RWPE1 (cell line): ENCODE results near the gene EGFR.
"Not testable (repeated sequence)": the region's sequence is repeated elsewhere in the genome, so short reads cannot be mapped to it uniquely, and the experiment has no call there.

ENCODE experiments used
- CTCF ChIA-PET: fragments of 350-600 bp; sonication (Branson Sonifier 250); formaldehyde crosslinking; extraction: SDS; loops from one replicate; lab custom pipeline; 2021; lab: Yijun Ruan, JAX
- POLR2A ChIA-PET: fragments of 400-600 bp; formaldehyde crosslinking; extraction: SDS; loops from one replicate; lab custom pipeline; 2020; ENCODE audit warnings: antibody characterized with exemption; ENCODE audit not compliant: low non-redundant PET; lab: Yijun Ruan, JAX
- DNase-seq: peaks from one replicate; pipeline ENCODE4 v3.0.0; 2012; ENCODE audit warnings: low spot score
- H3K27ac ChIP-seq: fragments of 450-650 bp; 2 replicates; pipeline ENCODE4 v1.5.1; 2017
- TF ChIP-seq, protein P1 (sequence below): fragments of 450-650 bp; conservative IDR thresholded peaks from 2 replicates; pipeline ENCODE4 v1.5.1; 2017; ENCODE audit warnings: low read depth, mild to moderate bottlenecking

The EGFR gene

DNA sequence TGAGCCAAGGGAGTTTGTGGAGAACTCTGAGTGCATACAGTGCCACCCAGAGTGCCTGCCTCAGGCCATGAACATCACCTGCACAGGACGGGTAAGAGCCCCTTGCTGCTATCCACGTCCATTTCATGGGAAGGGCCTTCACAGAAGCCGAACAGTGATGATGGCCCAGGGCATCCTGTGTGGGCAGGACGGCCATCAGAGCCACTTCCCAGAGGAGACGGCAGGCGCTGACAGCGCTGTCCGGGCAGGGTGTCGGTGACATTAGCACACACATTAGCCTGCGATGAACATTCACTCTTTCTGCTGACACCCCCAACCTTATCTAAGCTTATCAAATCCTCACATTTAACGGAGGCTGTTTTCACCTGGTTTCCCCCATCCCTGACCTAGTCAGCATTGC is 144.9 kb downstream of the EGFR start:
- POLR2A ChIA-PET, result no interaction called here
- H3K27ac ChIP-seq, result 0 out of 2 replicates have a peak overlapping the region, but pooled peaks have one; percentile 20
- TF ChIP-seq, protein P1, sequence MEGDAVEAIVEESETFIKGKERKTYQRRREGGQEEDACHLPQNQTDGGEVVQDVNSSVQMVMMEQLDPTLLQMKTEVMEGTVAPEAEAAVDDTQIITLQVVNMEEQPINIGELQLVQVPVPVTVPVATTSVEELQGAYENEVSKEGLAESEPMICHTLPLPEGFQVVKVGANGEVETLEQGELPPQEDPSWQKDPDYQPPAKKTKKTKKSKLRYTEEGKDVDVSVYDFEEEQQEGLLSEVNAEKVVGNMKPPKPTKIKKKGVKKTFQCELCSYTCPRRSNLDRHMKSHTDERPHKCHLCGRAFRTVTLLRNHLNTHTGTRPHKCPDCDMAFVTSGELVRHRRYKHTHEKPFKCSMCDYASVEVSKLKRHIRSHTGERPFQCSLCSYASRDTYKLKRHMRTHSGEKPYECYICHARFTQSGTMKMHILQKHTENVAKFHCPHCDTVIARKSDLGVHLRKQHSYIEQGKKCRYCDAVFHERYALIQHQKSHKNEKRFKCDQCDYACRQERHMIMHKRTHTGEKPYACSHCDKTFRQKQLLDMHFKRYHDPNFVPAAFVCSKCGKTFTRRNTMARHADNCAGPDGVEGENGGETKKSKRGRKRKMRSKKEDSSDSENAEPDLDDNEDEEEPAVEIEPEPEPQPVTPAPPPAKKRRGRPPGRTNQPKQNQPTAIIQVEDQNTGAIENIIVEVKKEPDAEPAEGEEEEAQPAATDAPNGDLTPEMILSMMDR, result no peak
- CTCF ChIA-PET, result no interaction called here
- DNase-seq, result no peak

DNA sequence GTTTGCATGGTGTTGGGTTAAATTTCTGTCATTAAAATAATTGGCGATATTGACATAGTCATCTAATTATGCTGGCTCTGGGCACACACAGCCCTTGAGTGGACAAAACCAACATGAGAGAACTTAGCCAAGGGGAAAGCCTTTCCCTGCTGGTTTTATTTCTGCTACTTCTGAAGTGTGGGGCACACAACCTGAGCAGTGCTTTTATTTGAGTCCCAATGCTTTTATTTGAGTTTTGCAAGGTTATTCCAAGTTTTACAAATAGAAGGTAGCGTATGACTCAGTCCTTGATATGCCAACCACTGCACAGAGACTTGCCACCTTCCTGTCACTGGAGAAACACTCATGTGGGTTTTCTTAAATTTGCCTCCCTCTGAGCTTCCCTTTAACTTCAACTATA is 145.7 kb downstream of the EGFR start:
- TF ChIP-seq, protein P1, result no peak
- no peak for DNase-seq
- no peak overlapping the region for H3K27ac ChIP-seq
- ChIA-PET CTCF (interaction anchor here (0.7 kb wide), 1 partner anchor 58 kb away, joined by 3 read pairs; no protein-coding TSS in a partner anchor), POLR2A (no interaction called here)

DNA sequence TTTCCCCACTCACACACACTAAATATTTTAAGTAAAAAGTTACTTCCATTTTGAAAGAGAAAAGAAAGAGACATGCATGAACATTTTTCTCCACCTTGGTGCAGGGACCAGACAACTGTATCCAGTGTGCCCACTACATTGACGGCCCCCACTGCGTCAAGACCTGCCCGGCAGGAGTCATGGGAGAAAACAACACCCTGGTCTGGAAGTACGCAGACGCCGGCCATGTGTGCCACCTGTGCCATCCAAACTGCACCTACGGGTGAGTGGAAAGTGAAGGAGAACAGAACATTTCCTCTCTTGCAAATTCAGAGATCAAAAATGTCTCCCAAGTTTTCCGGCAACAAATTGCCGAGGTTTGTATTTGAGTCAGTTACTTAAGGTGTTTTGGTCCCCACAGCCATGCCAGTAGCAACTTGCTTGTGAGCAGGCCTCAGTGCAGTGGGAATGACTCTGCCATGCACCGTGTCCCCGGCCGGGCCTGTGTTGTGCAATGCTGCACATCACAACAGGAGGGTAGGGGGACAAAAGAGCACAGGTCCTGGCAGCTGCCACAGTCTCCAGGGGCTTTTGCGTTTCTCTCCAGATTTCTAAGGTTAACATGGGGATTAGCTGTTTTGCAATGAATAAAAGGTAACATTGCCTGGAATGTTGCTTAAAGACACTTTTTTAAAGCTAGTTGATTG is 146.5 kb downstream of the EGFR start:
- TF ChIP-seq, protein P1, result no peak
- CTCF ChIA-PET, result interaction anchor here (0.8 kb wide), 1 partner anchor 210 kb away, joined by 6 read pairs; no protein-coding TSS in a partner anchor
- H3K27ac ChIP-seq, result peak overlapping the region; percentile 32
- no peak for DNase-seq
- POLR2A ChIA-PET, result no interaction called here

DNA sequence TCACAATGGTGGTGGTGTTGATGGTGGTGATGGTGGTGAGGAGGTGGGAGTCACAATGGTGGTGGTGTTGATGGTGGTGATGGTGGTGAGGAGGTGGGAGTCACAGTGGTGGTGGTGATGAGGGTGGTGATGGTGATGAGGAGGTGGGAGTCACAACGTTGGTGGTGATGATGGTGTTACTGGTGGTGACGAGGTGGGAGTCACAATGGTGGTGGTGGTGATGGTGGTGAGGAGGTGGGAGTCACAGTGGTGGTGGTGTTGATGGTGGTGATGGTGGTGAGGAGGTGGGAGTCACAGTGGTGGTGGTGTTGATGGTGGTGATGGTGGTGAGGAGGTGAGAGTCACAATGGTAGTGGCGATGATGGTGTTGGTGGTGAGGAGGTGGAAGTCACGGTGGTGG is 148.5 kb downstream of the EGFR start:
- H3K27ac ChIP-seq, POLR2A ChIA-PET, DNase-seq, CTCF ChIA-PET: not testable (repeated sequence)

DNA sequence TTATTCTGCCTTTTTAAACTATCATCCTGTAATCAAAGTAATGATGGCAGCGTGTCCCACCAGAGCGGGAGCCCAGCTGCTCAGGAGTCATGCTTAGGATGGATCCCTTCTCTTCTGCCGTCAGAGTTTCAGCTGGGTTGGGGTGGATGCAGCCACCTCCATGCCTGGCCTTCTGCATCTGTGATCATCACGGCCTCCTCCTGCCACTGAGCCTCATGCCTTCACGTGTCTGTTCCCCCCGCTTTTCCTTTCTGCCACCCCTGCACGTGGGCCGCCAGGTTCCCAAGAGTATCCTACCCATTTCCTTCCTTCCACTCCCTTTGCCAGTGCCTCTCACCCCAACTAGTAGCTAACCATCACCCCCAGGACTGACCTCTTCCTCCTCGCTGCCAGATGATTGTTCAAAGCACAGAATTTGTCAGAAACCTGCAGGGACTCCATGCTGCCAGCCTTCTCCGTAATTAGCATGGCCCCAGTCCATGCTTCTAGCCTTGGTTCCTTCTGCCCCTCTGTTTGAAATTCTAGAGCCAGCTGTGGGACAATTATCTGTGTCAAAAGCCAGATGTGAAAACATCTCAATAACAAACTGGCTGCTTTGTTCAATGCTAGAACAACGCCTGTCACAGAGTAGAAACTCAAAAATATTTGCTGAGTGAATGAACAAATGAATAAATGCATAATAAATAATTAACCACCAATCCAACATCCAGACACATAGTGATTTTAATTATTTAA is 151.7 kb downstream of the EGFR start:
- peak overlapping the region; percentile 25 for H3K27ac ChIP-seq
- TF ChIP-seq, protein P1, result no peak
- ChIA-PET CTCF (no interaction called here), POLR2A (no interaction called here)
- DNase-seq, result no peak

DNA sequence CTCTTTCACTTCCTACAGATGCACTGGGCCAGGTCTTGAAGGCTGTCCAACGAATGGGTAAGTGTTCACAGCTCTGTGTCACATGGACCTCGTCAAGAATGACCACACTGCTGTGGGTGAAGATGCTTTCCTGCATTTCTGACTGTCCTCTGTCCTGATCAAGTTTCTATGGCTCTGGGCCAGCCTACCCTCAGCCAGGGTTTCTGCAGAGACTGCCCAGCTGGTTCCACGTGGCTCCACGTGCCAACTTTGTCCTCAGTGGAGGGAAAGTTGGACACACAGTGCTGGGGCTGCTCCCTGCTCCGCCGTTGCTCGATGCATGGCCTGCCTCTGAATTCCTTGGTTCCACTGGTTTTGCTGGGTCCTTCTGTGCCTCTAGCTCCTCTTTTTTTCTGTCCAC is 152.3 kb downstream of the EGFR start:
- TF ChIP-seq, protein P1, result no peak
- ChIA-PET POLR2A (no interaction called here), CTCF (no interaction called here)
- H3K27ac ChIP-seq, result peak overlapping the region; percentile 28
- no peak for DNase-seq

DNA sequence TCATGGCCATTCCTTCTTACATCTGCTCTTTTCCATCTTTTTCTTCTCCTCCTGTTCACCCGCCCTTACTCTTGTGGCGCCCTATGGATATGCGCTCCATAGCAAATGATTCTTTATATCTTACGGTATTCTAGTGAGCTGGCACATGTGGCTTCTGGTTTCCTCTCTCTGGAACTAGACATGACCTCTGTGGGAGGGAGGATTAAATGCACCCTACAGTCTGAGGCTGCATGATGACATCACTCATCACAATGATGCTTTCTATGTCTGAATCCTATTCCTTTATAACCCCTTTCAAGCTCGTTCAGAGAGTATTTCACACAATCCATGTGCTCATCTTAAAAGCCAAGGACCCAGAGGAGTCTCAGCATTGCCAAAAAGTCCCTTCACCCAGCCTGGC is 153.3 kb downstream of the EGFR start:
- ChIA-PET CTCF (interaction anchor here (0.5 kb wide), 1 partner anchor 330 kb away, joined by 3 read pairs; no protein-coding TSS in a partner anchor), POLR2A (no interaction called here)
- TF ChIP-seq, protein P1, result no peak
- no peak for DNase-seq
- no peak overlapping the region for H3K27ac ChIP-seq
